ENCODE data around the gene DEFB123.
"Not testable (repeated sequence)": the region's sequence is repeated elsewhere in the genome, so short reads cannot be mapped to it uniquely, and the experiment has no call there.

Gene DEFB123

GRCh38 chr20:31440012-31440659 lies at the start of gene DEFB123:
Gene DEFB123, plus strand, starts transcription at chr20:31440632. Its CDS starts 67 bp downstream, at chr20:31440699.
- peak; percentile 10 for DNase-seq

GRCh38 chr20:31392836-31393235 lies 47.6 kb upstream of the DEFB123 start:
- DNase-seq = no peak

GRCh38 chr20:31394900-31395299 lies 45.5 kb upstream of the DEFB123 start:
- DNase-seq = no peak

DNA sequence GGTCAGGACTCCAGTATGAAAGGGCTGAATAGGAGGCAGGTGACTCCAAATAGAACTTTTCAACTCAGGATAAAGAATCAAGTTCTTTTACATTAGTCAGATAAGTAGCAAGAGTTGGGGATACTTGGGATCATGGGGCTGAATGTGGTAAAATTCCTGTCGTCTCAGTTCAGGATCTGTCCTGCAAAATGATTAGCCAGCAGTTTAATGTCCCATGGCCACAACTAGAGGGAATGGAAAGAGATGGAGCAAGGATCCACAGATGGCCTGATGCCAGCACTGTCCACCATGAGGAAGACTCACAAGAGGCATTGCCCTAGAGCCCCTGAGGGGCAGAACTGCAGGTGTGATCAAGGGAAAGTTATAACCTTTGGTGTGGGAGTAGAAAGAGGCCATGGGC lies 36.5 kb upstream of the DEFB123 start:
- DNase-seq = no peak

GRCh38 chr20:31406115-31406514 lies 34.3 kb upstream of the DEFB123 start, which contains the start of gene DEFB121:
Gene DEFB121, minus strand, starts transcription at chr20:31406215. Its CDS starts 63 bp downstream, at chr20:31406152.
- no peak for DNase-seq

DNA sequence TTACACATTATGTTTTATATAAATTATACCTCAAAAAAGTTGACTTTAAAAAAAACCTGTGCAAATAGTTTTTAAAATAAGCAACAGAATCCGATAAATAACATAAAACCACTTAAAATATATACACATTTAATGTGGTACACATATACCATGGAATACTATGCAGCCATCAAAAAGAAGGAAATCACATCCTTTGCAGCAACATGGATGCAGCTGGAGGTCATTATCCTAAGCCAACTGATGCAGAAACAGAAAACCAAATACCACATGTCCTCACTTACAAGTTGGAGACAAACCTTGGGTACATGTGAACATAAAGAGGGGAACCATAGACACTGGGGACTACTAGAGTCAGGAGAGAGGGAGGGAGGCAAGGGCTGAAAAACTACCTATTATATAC lies 30.4 kb upstream of the DEFB123 start:
- DNase-seq = no peak

GRCh38 chr20:31414381-31414780 lies 26.1 kb upstream of the DEFB123 start:
- DNase-seq = no peak

- no peak for DNase-seq
Observed at GRCh38 chr20:31415653-31416052, 24.8 kb upstream of the DEFB123 start.

- DNase-seq = no peak
Observed at GRCh38 chr20:31418307-31418706, 22.1 kb upstream of the DEFB123 start.

GRCh38 chr20:31425797-31426196 lies 14.6 kb upstream of the DEFB123 start:
- DNase-seq = no peak

DNA sequence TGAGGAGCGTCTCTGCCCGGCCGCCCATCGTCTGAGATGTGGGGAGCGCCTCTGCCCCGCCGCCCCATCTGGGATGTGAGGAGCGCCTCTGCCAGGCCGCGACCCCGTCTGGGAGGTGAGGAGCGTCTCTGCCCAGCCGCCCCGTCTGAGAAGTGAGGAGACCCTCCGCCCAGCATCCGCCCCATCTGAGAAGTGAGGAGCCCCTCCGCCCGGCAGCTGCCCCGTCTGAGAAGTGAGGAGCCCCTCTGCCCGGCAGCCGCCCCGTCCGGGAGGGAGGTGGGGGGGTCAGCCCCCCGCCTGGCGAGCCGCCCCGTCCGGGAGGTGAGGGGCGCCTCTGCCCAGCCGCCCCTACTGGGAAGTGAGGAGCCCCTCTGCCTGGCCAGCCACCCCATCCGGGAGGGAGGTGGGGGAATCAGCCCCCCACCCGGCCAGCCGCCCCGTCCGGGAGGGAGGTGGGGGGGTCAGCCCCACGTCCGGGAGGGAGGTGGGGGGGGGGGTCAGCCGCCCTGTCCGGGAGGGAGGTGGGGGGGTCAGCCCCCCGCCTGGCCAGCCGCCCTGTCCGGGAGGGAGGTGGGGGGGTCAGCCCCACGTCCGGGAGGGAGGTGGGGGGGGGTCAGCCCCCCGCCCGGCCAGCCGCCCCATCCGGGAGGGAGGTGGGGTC lies 13.4 kb upstream of the DEFB123 start:
- DNase-seq = not testable (repeated sequence)

GRCh38 chr20:31427576-31427975 lies 12.9 kb upstream of the DEFB123 start:
- DNase-seq = not testable (repeated sequence)

DNA sequence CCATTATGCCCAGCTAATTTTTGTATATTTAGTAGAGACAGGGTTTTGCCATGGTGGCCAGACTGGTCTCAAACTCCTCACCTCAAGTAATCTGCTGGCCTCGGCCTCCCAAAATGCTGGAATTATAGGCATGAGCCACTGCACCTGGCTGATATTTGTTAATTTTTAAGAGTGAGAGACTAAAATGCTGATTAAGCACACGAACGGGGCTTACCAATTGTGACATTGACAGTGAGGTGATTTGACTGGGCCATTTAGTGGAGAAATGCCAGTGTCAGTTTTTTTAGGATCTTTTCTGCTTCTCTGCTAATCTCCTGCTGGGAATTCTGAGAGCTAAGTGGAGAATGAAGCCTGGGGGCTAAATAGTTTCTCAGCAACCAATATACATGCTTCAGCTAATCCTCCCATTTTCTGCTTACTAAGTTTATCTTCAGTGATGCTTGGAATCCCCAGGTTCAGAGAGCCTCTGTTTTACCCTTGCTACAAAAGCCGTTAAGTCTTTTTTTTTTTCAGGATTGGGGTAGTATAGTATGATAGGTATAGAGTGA lies 9.8 kb upstream of the DEFB123 start:
- DNase-seq = no peak

DNA sequence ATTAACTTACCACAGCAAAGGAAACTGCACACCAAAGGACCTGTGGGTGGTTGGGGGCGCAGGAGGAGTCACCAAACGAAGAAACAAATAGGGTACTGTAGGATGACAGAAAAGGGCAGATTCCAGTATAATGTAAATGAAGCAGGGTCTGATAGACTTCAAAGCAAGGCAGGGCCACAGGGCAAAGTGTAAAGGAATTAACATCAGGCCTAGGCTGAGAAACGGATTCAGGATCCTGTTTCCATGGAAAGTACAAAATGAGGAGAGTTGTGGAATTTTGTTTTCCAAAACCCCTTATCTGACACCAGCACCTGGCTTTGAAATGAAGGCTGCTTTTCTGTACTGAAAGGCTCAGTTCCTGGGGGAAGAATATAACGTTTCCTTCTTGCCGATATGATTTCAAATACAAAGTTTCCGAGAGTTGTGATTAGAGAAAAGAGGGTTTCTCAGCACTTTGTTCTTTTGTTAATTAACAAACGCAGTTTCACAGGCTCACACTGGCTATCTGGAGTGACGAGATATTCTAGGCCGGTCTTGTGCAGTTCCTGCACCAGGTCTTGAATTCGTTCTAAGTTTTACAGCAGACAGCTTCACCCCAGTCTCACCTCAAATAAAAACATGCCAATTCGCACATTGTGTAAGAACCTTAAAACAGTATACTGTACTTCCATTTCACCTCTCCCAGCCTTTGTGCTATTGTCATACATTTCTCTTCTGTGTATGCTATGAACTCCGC lies 5.8 kb downstream of the DEFB123 start:
- DNase-seq = no peak

GRCh38 chr20:31449511-31450414 lies 9.3 kb downstream of the DEFB123 start:
- no peak for DNase-seq

GRCh38 chr20:31452575-31452974 lies 12.1 kb downstream of the DEFB123 start:
- no peak for DNase-seq

GRCh38 chr20:31454361-31454760 lies 13.9 kb downstream of the DEFB123 start:
- no peak for DNase-seq

- not testable (repeated sequence) for DNase-seq
Observed at GRCh38 chr20:31470946-31471345, 30.5 kb downstream of the DEFB123 start.

DNA sequence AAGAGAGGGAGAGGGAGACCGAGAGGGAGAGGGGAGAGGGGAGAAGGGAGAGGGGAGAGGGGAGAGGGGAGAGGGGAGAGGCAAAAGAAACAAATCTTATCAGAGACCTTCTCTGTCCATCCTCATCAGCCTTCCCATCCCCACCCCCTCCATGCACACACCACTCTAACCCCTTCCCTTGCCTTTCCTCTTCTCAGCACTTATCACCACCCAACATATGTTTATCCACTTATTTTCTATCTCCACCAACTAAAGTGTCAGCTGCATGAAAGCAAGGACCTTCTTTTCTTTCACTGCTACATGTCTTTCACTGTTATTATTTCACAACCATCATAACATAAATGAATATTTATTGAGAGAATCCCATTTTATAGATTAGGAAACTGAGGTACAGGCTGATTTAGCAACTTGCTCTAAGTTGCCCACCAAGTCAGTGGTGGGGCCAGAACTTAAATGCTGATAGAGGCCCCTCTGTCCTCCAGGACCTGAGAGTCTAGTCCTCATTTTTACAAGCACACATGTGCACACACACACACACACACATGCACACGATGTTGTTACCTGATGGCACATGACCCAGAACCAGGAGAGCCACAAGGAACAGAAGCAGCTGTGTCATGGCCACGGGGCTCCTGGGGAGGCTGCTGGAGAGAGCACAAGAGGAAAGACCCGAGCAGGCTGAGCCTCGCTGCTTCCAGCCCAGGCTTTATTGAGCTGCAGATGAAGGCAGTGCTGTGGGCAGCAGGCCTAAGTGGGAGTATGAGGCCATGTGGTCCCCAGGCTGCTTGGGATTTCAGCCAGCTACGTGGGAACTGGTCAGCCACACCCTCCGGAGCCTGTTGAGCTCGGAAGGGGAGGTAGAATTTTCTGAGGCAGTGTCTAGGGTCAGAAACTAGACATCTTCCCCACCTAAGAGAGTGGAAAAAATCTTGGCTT lies 32.2 kb downstream of the DEFB123 start:
- DNase-seq = no peak

DNA sequence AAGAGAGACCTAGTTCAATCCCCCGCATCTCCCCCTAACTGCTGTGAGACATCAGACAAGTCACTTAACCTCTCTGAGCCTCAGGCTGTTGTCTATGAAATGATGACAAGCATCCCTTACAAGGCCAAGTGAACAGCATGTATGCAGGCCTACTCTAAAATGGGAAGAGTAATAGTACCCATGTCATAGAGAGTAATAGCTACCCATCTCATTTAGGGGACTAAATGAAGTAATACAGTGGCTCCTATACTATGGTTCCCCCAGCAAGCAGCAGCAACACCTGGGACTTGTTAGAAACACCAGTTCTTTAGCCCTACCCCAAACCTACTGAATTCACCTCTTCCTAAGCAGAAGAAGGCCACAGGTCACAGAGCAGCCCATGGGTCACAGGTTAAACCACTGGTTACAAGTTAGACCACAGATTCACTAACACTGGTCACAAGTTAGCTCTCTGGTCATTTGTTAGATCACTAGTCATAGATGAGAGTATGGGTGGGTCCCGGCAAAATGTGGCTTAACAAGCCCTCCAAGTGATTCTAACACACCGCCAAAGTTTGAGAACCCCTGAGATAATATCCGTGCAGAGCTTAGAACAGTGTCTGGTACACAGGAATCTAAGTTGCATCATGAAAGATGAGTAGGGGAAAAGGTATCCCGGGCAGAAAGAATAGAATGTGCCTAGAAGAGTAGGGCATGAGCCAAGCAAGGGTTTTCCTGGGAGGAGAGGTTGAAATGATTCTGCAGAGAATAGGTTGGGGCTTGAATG lies 33.1 kb downstream of the DEFB123 start:
- DNase-seq = no peak

- DNase-seq = no peak
Observed at GRCh38 chr20:31474097-31474436, 33.6 kb downstream of the DEFB123 start.
